ENCODE measurements around the gene WWC1.

WWC1 gene

DNA sequence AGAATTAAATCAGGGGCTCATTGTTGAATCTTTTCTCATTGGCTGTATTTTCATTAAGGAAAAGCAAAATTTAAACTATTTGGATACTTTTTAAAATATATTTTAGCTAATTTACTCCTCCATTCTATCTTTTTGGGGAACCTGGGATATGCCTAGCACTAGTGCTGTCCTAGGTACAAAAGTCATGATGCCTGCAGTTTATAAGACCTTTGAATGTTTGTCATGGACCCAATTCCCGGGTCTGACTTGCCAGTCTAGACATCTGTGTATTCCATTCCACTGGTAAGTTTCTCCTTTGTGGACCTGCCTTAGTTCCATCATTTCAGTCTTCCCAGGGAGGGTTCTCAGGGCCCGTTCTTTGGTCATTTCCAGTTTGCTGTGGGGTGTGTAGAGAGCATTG lies 63.0 kb downstream of the WWC1 start:
- WGBS (ENCODE audit: extremely low coverage, insufficient coverage, insufficient read length) = no CpG with 5 or more reads among the region's 2 CpGs
- no peak overlapping the region for H4K91ac ChIP-seq (ENCODE audit: low read depth, low read length)
- H3K4me1 ChIP-seq (ENCODE audit: control insufficient read depth in 1 of 2, insufficient read depth in 2 of 2, low read length in 2 of 2) = peaks cover 15 to 19% of the 10 kb centered on the region in 2 experiments

DNA sequence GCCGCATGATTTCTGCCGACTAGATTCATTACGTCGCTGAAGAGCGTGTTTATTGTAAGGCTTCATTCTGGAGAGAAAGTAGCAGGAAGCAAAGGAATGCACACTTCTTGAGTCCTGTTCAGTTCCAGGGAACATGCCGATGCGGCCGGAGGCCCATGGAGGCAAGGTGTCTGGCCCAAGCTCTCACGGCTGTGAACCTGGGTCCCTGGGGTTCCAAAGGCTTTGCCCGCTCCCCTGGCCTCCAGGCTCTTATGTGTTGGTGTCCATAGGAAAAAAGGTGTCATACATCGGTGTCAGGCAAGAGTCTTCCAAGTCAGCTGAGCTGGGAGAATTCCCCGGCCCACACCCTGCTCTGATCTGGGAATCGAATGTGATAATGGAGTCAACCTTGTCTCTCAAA lies 64.7 kb downstream of the WWC1 start:
- no peak overlapping the region for H3K4me2 ChIP-seq (ENCODE audit: low read length)
- peaks cover 27 to 30% of the 10 kb centered on the region in 2 experiments for H3K4me1 ChIP-seq (ENCODE audit: control insufficient read depth in 1 of 2, insufficient read depth in 2 of 2, low read length in 2 of 2)
- peak overlapping the region; percentile 8 for H2BK12ac ChIP-seq (ENCODE audit: low read length)
- no peak overlapping the region for H3K18ac ChIP-seq (ENCODE audit: low read length)
- no peak overlapping the region for H2AK5ac ChIP-seq (ENCODE audit: low read length)
- H4K12ac ChIP-seq (ENCODE audit: low read depth, low read length) = no peak overlapping the region
- H3K4ac ChIP-seq (ENCODE audit: low read depth, low read length) = peak overlapping the region; percentile 21
- no peaks in the 10 kb centered on the region for H3K9me3 ChIP-seq (ENCODE audit: insufficient read depth, low read depth, low read length)
- no peak overlapping the region for H2BK5ac ChIP-seq (ENCODE audit: low read depth, low read length, poor library complexity)
- peaks cover 3% of the 10 kb centered on the region for H3K79me2 ChIP-seq (ENCODE audit: control insufficient read depth, insufficient read depth, low read length, poor library complexity)
- no peak overlapping the region for H3K14ac ChIP-seq (ENCODE audit: low read length)
- peaks cover 10% of the 10 kb centered on the region for H3K79me1 ChIP-seq (ENCODE audit: low read length)
- no peak for DNase-seq
- H3K27me3 ChIP-seq (ENCODE audit: insufficient read depth, low read length) = no peaks in the 10 kb centered on the region
- no peak overlapping the region for H3K23ac ChIP-seq (ENCODE audit: low read length)
- H2BK120ac ChIP-seq (ENCODE audit: insufficient read depth, low read length, poor library complexity) = no peak overlapping the region
- H3K4me3 ChIP-seq (ENCODE audit: low read depth, low read length) = no peak overlapping the region
- H2AFZ ChIP-seq (ENCODE audit: insufficient read depth, low read length, poor library complexity) = no peak overlapping the region
- H3K27ac ChIP-seq (ENCODE audit: low read depth, low read length) = no peak overlapping the region
- H4K8ac ChIP-seq (ENCODE audit: low read depth, low read length) = no peak overlapping the region
- H3K9ac ChIP-seq (ENCODE audit: low read length) = no peak overlapping the region
- H3K36me3 ChIP-seq (ENCODE audit: control insufficient read depth in 1 of 2, insufficient read depth in 2 of 2, low read length in 2 of 2) = no peaks in the 10 kb centered on the region
- H4K91ac ChIP-seq (ENCODE audit: low read depth, low read length) = no peak overlapping the region
- WGBS (ENCODE audit: extremely low coverage, insufficient coverage, insufficient read length) = no CpG with 5 or more reads among the region's 13 CpGs

More for the DNA sequence above, 63.0 kb downstream of the WWC1 start:
- no peaks in the 10 kb centered on the region for H3K36me3 ChIP-seq (ENCODE audit: control insufficient read depth in 1 of 2, insufficient read depth in 2 of 2, low read length in 2 of 2)
- H3K27me3 ChIP-seq (ENCODE audit: insufficient read depth, low read length) = no peaks in the 10 kb centered on the region
- no peak overlapping the region for H3K14ac ChIP-seq (ENCODE audit: low read length)
- H3K4ac ChIP-seq (ENCODE audit: low read depth, low read length) = no peak overlapping the region
- no peak overlapping the region for H2AFZ ChIP-seq (ENCODE audit: insufficient read depth, low read length, poor library complexity)
- no peak overlapping the region for H2BK5ac ChIP-seq (ENCODE audit: low read depth, low read length, poor library complexity)
- H3K4me2 ChIP-seq (ENCODE audit: low read length) = no peak overlapping the region
- no peak overlapping the region for H4K12ac ChIP-seq (ENCODE audit: low read depth, low read length)
- DNase-seq = no peak
- no peak overlapping the region for H3K4me3 ChIP-seq (ENCODE audit: low read depth, low read length)
- H3K79me2 ChIP-seq (ENCODE audit: control insufficient read depth, insufficient read depth, low read length, poor library complexity) = peaks cover 3% of the 10 kb centered on the region
- H3K9me3 ChIP-seq (ENCODE audit: insufficient read depth, low read depth, low read length) = no peaks in the 10 kb centered on the region
- no peak overlapping the region for H2AK5ac ChIP-seq (ENCODE audit: low read length)
- H4K8ac ChIP-seq (ENCODE audit: low read depth, low read length) = no peak overlapping the region
- no peak overlapping the region for H3K27ac ChIP-seq (ENCODE audit: low read depth, low read length)
- H2BK12ac ChIP-seq (ENCODE audit: low read length) = no peak overlapping the region
- H3K23ac ChIP-seq (ENCODE audit: low read length) = no peak overlapping the region
- peaks cover 3% of the 10 kb centered on the region for H3K79me1 ChIP-seq (ENCODE audit: low read length)
- H2BK120ac ChIP-seq (ENCODE audit: insufficient read depth, low read length, poor library complexity) = no peak overlapping the region
- H3K9ac ChIP-seq (ENCODE audit: low read length) = no peak overlapping the region
- H3K18ac ChIP-seq (ENCODE audit: low read length) = no peak overlapping the region

DNA sequence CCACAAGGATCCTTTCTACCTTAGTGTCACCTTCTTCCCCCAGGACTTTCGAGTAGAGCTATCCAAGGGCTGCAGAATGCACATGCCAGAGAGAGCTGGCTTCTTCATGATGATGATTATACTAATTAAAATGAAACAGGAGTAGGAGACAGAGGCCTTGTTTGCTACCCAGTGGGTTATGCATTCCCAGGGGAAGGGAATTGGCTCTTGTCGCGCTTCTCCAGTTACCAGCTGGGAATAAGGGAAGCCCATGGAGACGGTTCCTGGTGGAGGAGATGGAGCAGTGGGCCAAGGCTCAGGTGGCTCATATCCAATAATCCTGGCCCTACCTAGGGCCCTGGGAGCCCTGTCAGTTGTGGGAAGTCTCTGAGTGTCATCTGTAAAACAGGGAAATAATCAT lies 65.1 kb downstream of the WWC1 start:
- Histone ChIP-seq H3K4me3 (ENCODE audit: low read depth, low read length) (no peak overlapping the region), H3K79me2 (ENCODE audit: control insufficient read depth, insufficient read depth, low read length, poor library complexity) (peaks cover 3% of the 10 kb centered on the region)

DNA sequence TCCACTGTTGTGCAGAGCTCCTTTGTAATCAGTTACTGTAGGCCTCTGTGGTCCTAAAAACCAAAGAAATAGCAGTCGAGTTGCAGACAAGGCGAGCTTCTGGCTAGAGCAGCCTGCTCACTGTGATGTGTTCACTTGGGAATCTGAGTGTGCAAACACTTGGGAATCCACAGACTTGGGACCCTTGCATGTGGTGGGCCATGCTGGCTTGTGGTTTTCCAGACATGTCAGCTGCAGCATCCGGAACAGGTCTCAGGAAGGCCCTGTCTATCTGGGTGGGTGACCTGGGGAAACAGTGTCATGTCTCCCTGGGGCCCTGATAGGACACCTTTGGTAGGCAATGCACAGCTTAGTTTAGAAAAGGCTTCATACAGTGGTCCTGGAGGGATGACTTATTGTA lies 66.4 kb downstream of the WWC1 start:
- H2BK12ac ChIP-seq (ENCODE audit: low read length) = no peak overlapping the region
- peaks cover 11% of the 10 kb centered on the region for H3K79me1 ChIP-seq (ENCODE audit: low read length)
- H4K8ac ChIP-seq (ENCODE audit: low read depth, low read length) = no peak overlapping the region
- H3K4me1 ChIP-seq (ENCODE audit: control insufficient read depth in 1 of 2, insufficient read depth in 2 of 2, low read length in 2 of 2) = peaks cover 30 to 39% of the 10 kb centered on the region in 2 experiments
- no peak overlapping the region for H3K27ac ChIP-seq (ENCODE audit: low read depth, low read length)
- no peak overlapping the region for H3K18ac ChIP-seq (ENCODE audit: low read length)
- H3K9me3 ChIP-seq (ENCODE audit: insufficient read depth, low read depth, low read length) = no peaks in the 10 kb centered on the region
- no peak overlapping the region for H3K4me3 ChIP-seq (ENCODE audit: low read depth, low read length)
- no peak overlapping the region for H3K14ac ChIP-seq (ENCODE audit: low read length)
- H3K79me2 ChIP-seq (ENCODE audit: control insufficient read depth, insufficient read depth, low read length, poor library complexity) = peaks cover 3% of the 10 kb centered on the region
- DNase-seq = no peak
- no peak overlapping the region for H3K23ac ChIP-seq (ENCODE audit: low read length)
- no peak overlapping the region for H3K9ac ChIP-seq (ENCODE audit: low read length)
- no CpG with 5 or more reads among the region's 3 CpGs for WGBS (ENCODE audit: extremely low coverage, insufficient coverage, insufficient read length)
- H3K4ac ChIP-seq (ENCODE audit: low read depth, low read length) = no peak overlapping the region
- H3K36me3 ChIP-seq (ENCODE audit: control insufficient read depth in 1 of 2, insufficient read depth in 2 of 2, low read length in 2 of 2) = no peaks in the 10 kb centered on the region
- H3K4me2 ChIP-seq (ENCODE audit: low read length) = no peak overlapping the region
- H2BK5ac ChIP-seq (ENCODE audit: low read depth, low read length, poor library complexity) = no peak overlapping the region
- H3K27me3 ChIP-seq (ENCODE audit: insufficient read depth, low read length) = no peaks in the 10 kb centered on the region
- peak overlapping the region; percentile 8 for H2BK120ac ChIP-seq (ENCODE audit: insufficient read depth, low read length, poor library complexity)
- H4K91ac ChIP-seq (ENCODE audit: low read depth, low read length) = no peak overlapping the region
- no peak overlapping the region for H2AFZ ChIP-seq (ENCODE audit: insufficient read depth, low read length, poor library complexity)
- no peak overlapping the region for H4K12ac ChIP-seq (ENCODE audit: low read depth, low read length)
- no peak overlapping the region for H2AK5ac ChIP-seq (ENCODE audit: low read length)

More for the DNA sequence above, 65.1 kb downstream of the WWC1 start:
- H3K23ac ChIP-seq (ENCODE audit: low read length) = no peak overlapping the region
- peak overlapping the region; percentile 27 for H3K4ac ChIP-seq (ENCODE audit: low read depth, low read length)
- no peaks in the 10 kb centered on the region for H3K9me3 ChIP-seq (ENCODE audit: insufficient read depth, low read depth, low read length)
- H3K4me1 ChIP-seq (ENCODE audit: control insufficient read depth in 1 of 2, insufficient read depth in 2 of 2, low read length in 2 of 2) = peaks cover 27 to 34% of the 10 kb centered on the region in 2 experiments
- WGBS (ENCODE audit: extremely low coverage, insufficient coverage, insufficient read length) = no CpG with 5 or more reads among the region's 4 CpGs
- no peak overlapping the region for H4K12ac ChIP-seq (ENCODE audit: low read depth, low read length)
- H2BK5ac ChIP-seq (ENCODE audit: low read depth, low read length, poor library complexity) = no peak overlapping the region
- H2AFZ ChIP-seq (ENCODE audit: insufficient read depth, low read length, poor library complexity) = no peak overlapping the region
- peaks cover 10% of the 10 kb centered on the region for H3K79me1 ChIP-seq (ENCODE audit: low read length)
- no peak overlapping the region for H2AK5ac ChIP-seq (ENCODE audit: low read length)
- H4K8ac ChIP-seq (ENCODE audit: low read depth, low read length) = no peak overlapping the region
- no peak overlapping the region for H3K27ac ChIP-seq (ENCODE audit: low read depth, low read length)
- H2BK120ac ChIP-seq (ENCODE audit: insufficient read depth, low read length, poor library complexity) = no peak overlapping the region
- H4K91ac ChIP-seq (ENCODE audit: low read depth, low read length) = no peak overlapping the region
- H3K9ac ChIP-seq (ENCODE audit: low read length) = no peak overlapping the region
- no peak overlapping the region for H3K18ac ChIP-seq (ENCODE audit: low read length)
- no peak overlapping the region for H2BK12ac ChIP-seq (ENCODE audit: low read length)
- no peak for DNase-seq
- H3K14ac ChIP-seq (ENCODE audit: low read length) = no peak overlapping the region
- H3K4me2 ChIP-seq (ENCODE audit: low read length) = no peak overlapping the region
- no peaks in the 10 kb centered on the region for H3K27me3 ChIP-seq (ENCODE audit: insufficient read depth, low read length)
- H3K36me3 ChIP-seq (ENCODE audit: control insufficient read depth in 1 of 2, insufficient read depth in 2 of 2, low read length in 2 of 2) = no peaks in the 10 kb centered on the region

All from trophoblast cell (in vitro differentiated cells and primary cell).